ENCODE data around the gene ABHD14A.

Gene ABHD14A

DNA sequence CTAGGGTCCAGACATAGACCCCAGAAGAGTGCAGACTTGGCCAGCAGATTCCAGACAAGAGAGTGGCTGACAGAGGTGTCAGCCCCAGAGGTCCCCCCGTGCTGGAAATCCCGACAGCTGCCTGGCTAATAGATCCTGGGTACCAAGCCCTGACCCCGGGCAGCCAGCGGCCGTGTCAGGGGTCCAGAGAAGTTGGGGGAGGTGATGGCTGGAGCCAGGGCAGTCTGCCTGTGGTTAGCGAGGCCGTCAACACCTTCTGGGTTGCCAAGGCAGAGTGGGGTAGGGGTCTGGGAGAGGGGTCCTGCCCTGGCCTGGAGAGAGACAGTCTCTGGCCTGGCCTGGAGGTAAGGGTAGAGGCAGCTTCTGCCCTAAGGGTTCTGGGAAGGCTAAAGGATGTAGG is 45.9 kb downstream of the ABHD14A start:
- ATAC-seq (no peak), DNase-seq (no peak)

GRCh38 chr3:52021489-52022268 is 46.8 kb downstream of the ABHD14A start:
- no peak for ATAC-seq
- DNase-seq, result no peak

DNA sequence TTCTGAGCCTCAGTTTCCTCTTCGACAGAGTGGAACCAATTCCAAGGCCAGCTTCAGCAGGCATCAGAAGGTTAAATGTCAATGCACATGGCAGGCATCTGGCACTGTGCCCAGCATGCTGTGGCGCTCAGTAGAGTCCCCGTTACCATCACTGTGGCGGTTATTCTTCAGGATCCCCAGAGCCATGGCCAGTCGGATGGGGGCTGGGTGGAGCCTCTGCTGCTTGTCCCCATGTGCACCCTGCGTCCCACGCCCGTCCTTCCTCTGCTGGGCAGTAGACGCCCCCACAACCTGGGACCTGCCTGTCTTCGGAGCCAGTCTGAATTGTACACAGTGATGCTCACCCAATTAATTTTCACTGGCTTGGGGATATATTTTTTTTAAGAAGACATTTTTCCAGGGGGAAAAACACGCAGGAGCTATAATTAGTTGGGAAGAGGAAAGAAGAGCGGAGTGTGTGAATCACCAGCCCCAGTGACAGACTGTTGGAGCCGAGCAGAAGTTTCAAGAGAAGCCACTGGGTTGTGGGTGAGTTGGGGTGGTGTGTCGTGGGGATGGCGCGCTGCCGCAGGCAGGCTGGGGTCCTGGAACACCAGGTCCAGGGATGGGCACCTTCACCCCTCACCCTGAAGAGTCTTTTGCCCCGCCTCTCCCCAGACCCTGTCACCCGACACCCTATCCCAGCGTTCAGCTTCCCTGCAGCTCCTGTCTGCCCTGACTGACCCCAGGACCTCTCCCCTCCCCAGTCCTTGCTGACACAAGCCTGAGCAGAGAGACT is 47.6 kb downstream of the ABHD14A start:
- ATAC-seq, result no peak
- no peak for DNase-seq

DNA sequence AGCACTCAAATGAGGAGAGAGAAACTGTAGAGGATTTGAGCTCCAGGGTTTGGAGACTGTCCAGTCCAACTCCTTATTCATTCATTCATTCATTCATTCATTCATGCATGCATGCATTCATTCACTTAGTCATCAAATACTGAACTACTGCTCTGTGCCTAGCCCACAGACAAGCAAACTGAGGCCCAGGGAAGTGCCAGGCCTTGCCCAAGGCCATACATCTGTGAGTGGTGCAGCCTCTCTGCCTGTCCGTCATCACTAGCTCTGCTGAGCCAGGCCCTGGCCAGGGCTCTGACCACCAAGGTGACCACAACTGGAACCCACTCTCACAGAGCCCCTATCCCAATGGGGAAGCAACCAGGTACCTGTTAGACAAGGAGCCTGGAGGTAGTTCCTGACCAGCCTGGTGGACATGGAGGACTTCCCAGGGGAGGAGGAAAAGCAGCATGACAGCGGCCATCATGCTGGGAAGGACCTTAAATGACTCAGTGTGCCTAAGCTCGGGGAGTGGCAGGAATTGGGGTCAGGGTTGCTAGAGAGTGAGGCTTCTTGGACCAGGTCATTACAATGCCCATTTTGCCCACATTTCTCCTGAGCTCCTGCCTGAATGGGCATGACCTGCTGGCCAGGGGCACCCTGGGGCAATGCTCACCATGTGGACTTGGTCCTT is 48.4 kb downstream of the ABHD14A start:
- ATAC-seq (no peak), DNase-seq (no peak)

- no peak for ATAC-seq
- no peak for DNase-seq
Measured at GRCh38 chr3:52023860-52024764, 49.2 kb downstream of the ABHD14A start.

GRCh38 chr3:52024765-52025452 is 50.0 kb downstream of the ABHD14A start:
- DNase-seq, result no peak
- ATAC-seq, result no peak

DNA sequence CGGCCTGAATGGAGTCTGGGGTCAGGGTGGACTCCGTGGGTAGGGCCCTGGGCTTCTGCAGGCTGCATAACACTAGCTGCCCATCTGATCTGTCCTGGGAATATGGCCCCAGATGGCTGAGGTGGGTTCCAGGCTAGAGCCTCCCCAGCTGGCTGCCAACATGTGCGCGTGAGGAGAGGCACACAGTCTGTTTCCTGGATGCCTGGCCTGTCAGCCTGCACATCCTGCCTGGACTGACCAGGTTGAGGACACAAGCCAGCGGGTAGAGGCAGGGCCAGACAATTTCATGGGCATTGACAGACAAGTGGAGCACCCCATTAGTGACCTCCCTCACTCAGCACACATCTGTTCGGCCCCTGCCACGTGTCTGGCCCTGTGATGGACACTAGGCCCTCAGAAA is 50.6 kb downstream of the ABHD14A start:
- no peak for ATAC-seq
- DNase-seq, result no peak

DNA sequence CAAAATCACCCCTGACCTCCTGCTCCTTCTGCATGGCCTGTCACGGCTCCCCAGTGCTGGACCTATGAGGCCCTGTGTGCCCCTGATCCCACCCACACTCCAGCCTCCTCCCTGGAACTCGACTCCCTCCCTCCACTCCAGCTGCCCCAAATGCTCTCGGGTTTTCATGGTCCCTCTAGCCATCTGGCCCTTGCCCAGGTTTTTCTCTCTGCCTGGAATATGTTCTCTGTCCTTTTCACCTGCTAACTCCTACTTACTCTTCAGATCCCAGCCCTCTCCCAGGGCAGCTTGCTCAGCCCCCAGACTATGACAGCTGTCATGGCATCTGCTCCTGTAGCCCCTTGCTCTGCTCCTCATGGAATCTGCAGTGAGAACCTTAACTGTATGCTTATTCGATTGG is 51.2 kb downstream of the ABHD14A start:
- ATAC-seq (no peak), DNase-seq (no peak)

DNA sequence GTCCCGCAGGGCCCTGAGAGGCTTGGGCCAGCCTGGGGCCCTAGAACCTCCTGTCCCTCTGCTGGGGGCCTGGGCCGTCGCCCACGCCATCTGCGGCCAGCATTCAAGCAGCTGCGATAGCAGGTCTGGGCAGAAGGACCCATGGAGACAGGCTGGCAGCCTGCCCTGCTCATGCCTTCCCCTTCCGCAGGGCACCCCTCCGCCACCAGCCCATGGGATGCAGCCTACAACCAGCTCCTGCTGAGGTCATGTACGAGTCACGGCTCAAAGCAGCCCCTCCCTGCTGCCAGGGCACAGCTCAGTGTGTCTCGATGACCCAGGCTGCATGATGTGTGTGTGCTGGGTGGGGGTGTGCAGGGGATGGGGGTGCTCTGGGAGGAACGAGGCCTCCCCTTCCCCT is 53.7 kb downstream of the ABHD14A start:
- DNase-seq, result no peak
- no peak for ATAC-seq

DNA sequence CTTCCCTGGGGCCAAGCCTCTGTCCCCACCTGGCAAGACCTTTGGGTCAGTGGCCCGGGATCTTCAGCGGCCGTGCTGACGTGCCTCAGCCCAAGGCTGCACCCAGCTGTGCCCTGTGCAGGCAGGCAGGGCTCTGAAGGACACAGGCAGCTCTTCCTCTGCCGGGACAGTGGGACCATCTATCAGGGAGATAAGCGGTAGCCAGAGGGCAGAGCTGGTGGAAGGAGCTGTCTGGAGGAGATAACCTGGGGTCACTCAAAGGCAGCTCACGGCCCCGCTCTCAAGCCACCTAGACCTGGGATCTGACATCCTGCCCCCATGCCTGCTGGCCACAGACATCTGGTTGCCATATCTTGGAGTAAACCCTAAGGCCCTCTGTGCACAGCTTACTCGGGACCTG is 54.2 kb downstream of the ABHD14A start:
- no peak for ATAC-seq
- DNase-seq, result no peak

- DNase-seq (no peak), ATAC-seq (no peak)
Measured at GRCh38 chr3:52029535-52029934, 54.7 kb downstream of the ABHD14A start.
